Breast epithelium (tissue), 4 donors: ENCODE measurements around the gene ARID1B. TPM values are rescaled to one million over a fixed set of nuclear protein-coding genes. Genes with fewer than 3 reads are reported as not detected.

ENCODE experiments used
- DNase-seq, 2 donors: peaks; one replicate each; pipeline ENCODE4 v3.0.0-alpha.2; 2019; ENCODE audit warnings: low spot score in 2 of 2
- H3K27ac ChIP-seq, 2 donors: fragments of 200-600 bp; sonication (generic) in 1 of 2; one replicate each; pipeline ENCODE4 v1.5.1; 2016 to 2019; ENCODE audit warnings: mild to moderate bottlenecking in 1 of 2
- H3K27me3 ChIP-seq, 2 donors: fragments of 200-600 bp; sonication (generic) in 1 of 2; one replicate each; pipeline versions ENCODE4 v1.5.1 to v1.6.0; 2017 to 2019; ENCODE audit warnings: control low read depth in 1 of 2, mild to moderate bottlenecking in 1 of 2
- H3K36me3 ChIP-seq: fragments of 200-600 bp; one replicate; pipeline ENCODE4 v1.5.1; 2019
- H3K4me1 ChIP-seq, 2 donors: fragments of 200-600 bp; sonication (generic); one replicate each; pipeline ENCODE4 v1.5.1; 2016 to 2019; ENCODE audit warnings: control low read depth in 1 of 2
- H3K4me3 ChIP-seq, 3 donors: fragments of 200-600 bp; sonication (generic); 1 replicate in 2 of 3; 2 replicates in 1 of 3; pipeline ENCODE4 v1.5.1; 2016 to 2019; ENCODE audit warnings: mild to moderate bottlenecking in 3 of 3, moderate library complexity in 2 of 3
- H3K9me3 ChIP-seq, 2 donors: fragments of 200-600 bp; sonication (generic) in 1 of 2; one replicate each; pipeline ENCODE4 v1.5.1; 2016 to 2019; ENCODE audit warnings: control low read depth in 1 of 2
- POLR2A ChIP-seq: fragments of 450-650 bp; IDR thresholded peaks from one replicate; pipeline ENCODE4 v1.6.1; 2016; ENCODE audit warnings: antibody characterized with exemption, mild to moderate bottlenecking, moderate library complexity
- POLR2AphosphoS5 ChIP-seq, 3 donors: sonication (generic); formaldehyde crosslinking; IDR thresholded peaks; one replicate each; pipeline ENCODE4 v1.6.1; 2017; ENCODE audit warnings: antibody characterized with exemption in 3 of 3
- intact Hi-C: fragments of 100-400 bp; cut with DNase I; formaldehyde crosslinking; loops from one replicate; pipeline ENCODE4 v1.15.1; 2023; ENCODE audit warnings: low total_unique reads
- total RNA-seq, 3 donors: library from RNA; depleted of rRNA; stranded (reverse); fragments of >200 nt; gene quantifications; one replicate each; pipeline ENCODE4 v1.1.0, GENCODE V29; 2016
- TF ChIP-seq, protein P1 (sequence below), 3 donors: fragments of 450-650 bp; IDR thresholded peaks; one replicate each; pipeline ENCODE4 v1.5.1; 2016 to 2017; ENCODE audit warnings: antibody characterized with exemption in 3 of 3, mild to moderate bottlenecking in 3 of 3, moderate library complexity in 3 of 3

The ARID1B gene
- total RNA-seq, 3 donors from 2014 or later = 99.9 to 205 (median 131) TPM

DNA sequence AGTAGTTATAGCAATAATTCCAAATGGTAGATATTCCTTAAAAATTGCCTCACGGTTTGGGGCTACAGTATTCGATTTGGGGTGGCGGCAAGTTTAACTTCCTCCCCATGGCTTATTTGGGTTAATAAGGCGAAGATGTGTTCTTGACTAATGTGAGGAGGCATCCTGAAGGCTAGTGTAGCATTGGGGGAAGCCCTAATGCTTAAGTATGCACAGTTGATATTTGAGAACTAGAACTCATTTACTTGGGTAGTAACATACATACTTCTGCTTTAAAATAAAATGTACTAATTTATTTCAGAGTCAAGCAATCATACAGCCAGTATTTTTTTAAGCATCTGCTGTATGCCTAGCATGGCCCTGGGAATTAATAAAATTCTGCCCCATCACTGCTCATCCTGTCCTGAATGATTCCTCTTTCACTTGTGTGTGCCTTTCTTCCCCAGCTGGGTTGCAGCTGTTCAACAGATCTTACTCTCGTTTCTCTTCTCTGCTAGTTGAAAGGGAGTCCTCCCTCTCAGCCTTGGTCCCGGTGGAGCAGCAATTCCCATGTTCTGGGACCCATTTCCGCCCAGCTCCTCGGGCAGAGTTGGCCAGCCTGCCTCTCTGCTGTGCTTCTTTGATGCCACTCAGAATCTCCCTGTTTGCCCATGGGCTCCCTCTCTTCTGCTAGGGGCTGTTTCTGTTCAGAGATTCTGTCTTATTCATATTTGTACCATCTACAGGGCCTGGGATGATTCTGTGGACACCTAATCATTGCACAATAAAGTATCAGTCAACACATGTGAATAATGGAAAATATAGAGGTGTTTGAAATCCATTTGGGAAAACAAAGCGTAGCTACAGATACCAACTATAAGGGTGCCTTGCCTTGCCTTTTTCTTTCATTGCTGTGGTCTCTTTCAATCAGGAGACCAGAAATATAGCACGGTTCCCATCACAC lies 104.8 kb downstream of the ARID1B start:
- H3K36me3 ChIP-seq = no peaks in the 10 kb centered on the region
- no peaks in the 10 kb centered on the region for H3K9me3 ChIP-seq
- peaks cover 0 to 13% of the 10 kb centered on the region in 2 donors for H3K4me1 ChIP-seq
- no peak for DNase-seq
- no peak overlapping the region for H3K27ac ChIP-seq
- no peaks in the 10 kb centered on the region for H3K27me3 ChIP-seq
- intact Hi-C loops = no loop called here
- H3K4me3 ChIP-seq = no peak overlapping the region
- TF ChIP-seq POLR2A = no peak
- TF ChIP-seq, protein P1, sequence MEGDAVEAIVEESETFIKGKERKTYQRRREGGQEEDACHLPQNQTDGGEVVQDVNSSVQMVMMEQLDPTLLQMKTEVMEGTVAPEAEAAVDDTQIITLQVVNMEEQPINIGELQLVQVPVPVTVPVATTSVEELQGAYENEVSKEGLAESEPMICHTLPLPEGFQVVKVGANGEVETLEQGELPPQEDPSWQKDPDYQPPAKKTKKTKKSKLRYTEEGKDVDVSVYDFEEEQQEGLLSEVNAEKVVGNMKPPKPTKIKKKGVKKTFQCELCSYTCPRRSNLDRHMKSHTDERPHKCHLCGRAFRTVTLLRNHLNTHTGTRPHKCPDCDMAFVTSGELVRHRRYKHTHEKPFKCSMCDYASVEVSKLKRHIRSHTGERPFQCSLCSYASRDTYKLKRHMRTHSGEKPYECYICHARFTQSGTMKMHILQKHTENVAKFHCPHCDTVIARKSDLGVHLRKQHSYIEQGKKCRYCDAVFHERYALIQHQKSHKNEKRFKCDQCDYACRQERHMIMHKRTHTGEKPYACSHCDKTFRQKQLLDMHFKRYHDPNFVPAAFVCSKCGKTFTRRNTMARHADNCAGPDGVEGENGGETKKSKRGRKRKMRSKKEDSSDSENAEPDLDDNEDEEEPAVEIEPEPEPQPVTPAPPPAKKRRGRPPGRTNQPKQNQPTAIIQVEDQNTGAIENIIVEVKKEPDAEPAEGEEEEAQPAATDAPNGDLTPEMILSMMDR (IDR thresholded peaks at IDR 0.05) = no peak
- TF ChIP-seq POLR2AphosphoS5 (IDR thresholded peaks at IDR 0.05) = no peak

DNA sequence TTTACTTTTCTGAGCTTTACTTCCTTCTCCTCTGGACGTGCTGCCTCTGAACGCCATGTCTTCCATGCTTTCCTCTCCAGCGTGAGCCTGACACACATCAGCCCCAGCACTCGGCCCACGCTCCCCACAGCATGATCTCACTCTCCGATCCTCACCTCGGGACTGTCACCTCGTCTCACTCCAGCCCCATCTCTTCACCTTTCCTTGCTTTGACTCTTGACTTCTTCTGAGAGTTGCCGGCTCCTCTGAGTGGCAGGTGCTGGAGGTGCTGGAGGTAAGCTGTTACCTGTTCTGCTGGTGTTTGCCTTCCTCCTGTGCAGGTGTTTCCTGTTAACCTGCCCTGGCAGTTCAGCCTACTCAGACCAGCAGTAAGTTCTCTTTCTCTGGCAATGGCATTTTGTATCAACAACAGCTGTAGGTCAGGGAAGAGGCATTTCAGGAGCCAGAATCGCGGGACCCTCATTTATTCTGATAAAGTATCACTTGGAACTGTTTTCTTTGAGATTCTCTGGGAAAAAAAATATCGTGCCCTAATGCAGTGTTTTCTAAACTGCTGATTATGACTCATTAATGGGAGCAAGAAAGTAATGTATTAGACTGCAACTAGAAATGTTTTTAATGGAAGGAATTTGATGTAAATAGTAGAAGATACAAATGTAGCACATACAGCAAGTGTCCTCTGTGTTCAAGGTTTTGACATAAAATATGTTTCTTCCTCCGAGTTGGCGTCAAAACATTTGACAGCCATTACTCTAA lies 106.5 kb downstream of the ARID1B start:
- Histone ChIP-seq H3K27me3 (no peaks in the 10 kb centered on the region), H3K36me3 (no peaks in the 10 kb centered on the region), H3K4me1 (peaks cover 0 to 13% of the 10 kb centered on the region in 2 donors), H3K9me3 (no peaks in the 10 kb centered on the region), H3K27ac (peak overlapping the region; percentile 60 to 78), H3K4me3 (peak overlapping the region in 1 of 3 donors; percentile 39)
- intact Hi-C loops = no loop called here
- TF ChIP-seq POLR2AphosphoS5 (IDR thresholded peaks at IDR 0.05) (peak in 1 of 3 donors; percentile 21), POLR2A (no peak)
- TF ChIP-seq, protein P1 (IDR thresholded peaks at IDR 0.05) = no peak
- DNase-seq = no peak

GRCh38 chr6:156884306-156884705 lies 107.1 kb downstream of the ARID1B start:
- no peaks in the 10 kb centered on the region for H3K9me3 ChIP-seq
- H3K36me3 ChIP-seq = no peaks in the 10 kb centered on the region
- TF ChIP-seq POLR2AphosphoS5 (IDR thresholded peaks at IDR 0.05) (no peak), POLR2A (no peak)
- TF ChIP-seq, protein P1 (IDR thresholded peaks at IDR 0.05) = no peak
- DNase-seq = no peak
- no peak overlapping the region for H3K4me3 ChIP-seq
- peaks cover 0 to 13% of the 10 kb centered on the region in 2 donors for H3K4me1 ChIP-seq
- H3K27me3 ChIP-seq = no peaks in the 10 kb centered on the region
- intact Hi-C loops = no loop called here
- peak overlapping the region in 1 of 2 donors; percentile 78 for H3K27ac ChIP-seq

- Histone ChIP-seq H3K27me3 (no peaks in the 10 kb centered on the region), H3K27ac (no peak overlapping the region)
Observed at GRCh38 chr6:156885562-156885961, 108.4 kb downstream of the ARID1B start.

More at GRCh38 chr6:156885562-156885961, 108.4 kb downstream of the ARID1B start:
- intact Hi-C loops = no loop called here
- no peak overlapping the region for H3K4me3 ChIP-seq
- no peaks in the 10 kb centered on the region for H3K36me3 ChIP-seq
- H3K9me3 ChIP-seq = no peaks in the 10 kb centered on the region
- TF ChIP-seq POLR2AphosphoS5 (IDR thresholded peaks at IDR 0.05) (no peak), POLR2A (no peak)
- TF ChIP-seq, protein P1 (IDR thresholded peaks at IDR 0.05) = no peak
- peaks cover 0 to 15% of the 10 kb centered on the region in 2 donors for H3K4me1 ChIP-seq
- DNase-seq = no peak
